ENCODE results near the gene PCED1B.

PCED1B gene

DNA sequence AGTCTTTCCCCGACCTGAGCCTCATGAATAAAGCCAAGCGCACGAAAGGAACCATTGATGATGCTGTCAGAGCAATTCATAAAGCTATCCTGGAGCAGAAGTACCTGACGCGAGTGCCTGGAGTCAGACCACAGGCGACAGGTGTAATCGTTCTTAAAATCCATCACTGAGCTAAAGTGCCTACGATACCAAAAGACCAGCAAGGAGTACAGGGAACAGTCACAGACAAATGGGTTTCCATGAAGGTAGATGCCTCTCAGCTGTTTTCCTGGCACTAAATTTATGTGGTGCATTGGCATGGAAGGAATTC lies 1.4 kb upstream of the PCED1B start:
- peak overlapping the region; percentile 41 for H3K4me3 Mint-ChIP-seq
- H3K27me3 Mint-ChIP-seq (ENCODE audit: low read depth, poor library complexity), result peaks cover 42% of the 10 kb centered on the region
- no peak for DNase-seq
- TF ChIP-seq, protein P1, sequence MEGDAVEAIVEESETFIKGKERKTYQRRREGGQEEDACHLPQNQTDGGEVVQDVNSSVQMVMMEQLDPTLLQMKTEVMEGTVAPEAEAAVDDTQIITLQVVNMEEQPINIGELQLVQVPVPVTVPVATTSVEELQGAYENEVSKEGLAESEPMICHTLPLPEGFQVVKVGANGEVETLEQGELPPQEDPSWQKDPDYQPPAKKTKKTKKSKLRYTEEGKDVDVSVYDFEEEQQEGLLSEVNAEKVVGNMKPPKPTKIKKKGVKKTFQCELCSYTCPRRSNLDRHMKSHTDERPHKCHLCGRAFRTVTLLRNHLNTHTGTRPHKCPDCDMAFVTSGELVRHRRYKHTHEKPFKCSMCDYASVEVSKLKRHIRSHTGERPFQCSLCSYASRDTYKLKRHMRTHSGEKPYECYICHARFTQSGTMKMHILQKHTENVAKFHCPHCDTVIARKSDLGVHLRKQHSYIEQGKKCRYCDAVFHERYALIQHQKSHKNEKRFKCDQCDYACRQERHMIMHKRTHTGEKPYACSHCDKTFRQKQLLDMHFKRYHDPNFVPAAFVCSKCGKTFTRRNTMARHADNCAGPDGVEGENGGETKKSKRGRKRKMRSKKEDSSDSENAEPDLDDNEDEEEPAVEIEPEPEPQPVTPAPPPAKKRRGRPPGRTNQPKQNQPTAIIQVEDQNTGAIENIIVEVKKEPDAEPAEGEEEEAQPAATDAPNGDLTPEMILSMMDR (IDR thresholded peaks at IDR 0.05), result no peak
- no peaks in the 10 kb centered on the region for H3K36me3 Mint-ChIP-seq (ENCODE audit: low read depth)
- no peaks in the 10 kb centered on the region for H3K9me3 Mint-ChIP-seq
- peaks cover 18% of the 10 kb centered on the region for H3K4me1 Mint-ChIP-seq
- no peak overlapping the region for H3K27ac Mint-ChIP-seq

DNA sequence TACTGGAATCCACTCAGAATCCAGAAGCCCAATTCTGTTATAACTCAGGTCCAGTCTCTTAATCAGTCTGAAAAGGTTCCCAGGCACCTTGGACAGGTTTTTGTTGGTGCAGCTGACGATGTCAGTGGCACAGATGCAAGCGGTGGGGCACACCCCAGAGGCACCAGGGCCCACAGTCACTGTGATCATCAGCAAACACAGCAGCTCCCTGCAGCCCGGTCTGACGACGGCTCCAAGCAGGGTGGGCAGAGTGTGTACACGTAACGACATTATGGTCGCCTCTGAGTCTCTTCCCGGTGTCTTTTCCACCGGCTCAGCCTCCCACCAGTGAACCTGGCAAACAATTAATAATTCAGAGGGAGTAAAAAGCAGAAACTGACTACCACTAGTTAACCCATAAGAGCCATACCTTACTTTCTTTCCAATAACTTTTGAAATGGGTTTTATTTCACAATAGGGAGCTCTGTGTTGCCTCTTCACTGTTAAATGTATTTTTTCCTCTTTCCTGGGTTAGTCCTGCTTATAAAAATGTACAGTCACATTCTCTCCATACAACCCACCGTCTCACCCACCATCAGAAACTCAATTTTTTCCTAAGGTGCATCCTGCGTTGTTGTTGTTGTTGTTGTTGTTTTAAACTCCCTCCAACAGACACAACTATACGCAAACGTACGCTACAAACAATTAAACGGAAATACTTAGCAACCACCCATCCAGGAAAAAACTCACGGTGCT lies 521 bp upstream of the PCED1B start:
- TF ChIP-seq, protein P1 (IDR thresholded peaks at IDR 0.05), result no peak
- no peaks in the 10 kb centered on the region for H3K9me3 Mint-ChIP-seq
- peak overlapping the region; percentile 87 for H3K4me3 Mint-ChIP-seq
- peak; percentile 22 for DNase-seq
- H3K27ac Mint-ChIP-seq, result no peak overlapping the region
- H3K36me3 Mint-ChIP-seq (ENCODE audit: low read depth), result no peaks in the 10 kb centered on the region
- peaks cover 48% of the 10 kb centered on the region for H3K27me3 Mint-ChIP-seq (ENCODE audit: low read depth, poor library complexity)
- H3K4me1 Mint-ChIP-seq, result peaks cover 23% of the 10 kb centered on the region

DNA sequence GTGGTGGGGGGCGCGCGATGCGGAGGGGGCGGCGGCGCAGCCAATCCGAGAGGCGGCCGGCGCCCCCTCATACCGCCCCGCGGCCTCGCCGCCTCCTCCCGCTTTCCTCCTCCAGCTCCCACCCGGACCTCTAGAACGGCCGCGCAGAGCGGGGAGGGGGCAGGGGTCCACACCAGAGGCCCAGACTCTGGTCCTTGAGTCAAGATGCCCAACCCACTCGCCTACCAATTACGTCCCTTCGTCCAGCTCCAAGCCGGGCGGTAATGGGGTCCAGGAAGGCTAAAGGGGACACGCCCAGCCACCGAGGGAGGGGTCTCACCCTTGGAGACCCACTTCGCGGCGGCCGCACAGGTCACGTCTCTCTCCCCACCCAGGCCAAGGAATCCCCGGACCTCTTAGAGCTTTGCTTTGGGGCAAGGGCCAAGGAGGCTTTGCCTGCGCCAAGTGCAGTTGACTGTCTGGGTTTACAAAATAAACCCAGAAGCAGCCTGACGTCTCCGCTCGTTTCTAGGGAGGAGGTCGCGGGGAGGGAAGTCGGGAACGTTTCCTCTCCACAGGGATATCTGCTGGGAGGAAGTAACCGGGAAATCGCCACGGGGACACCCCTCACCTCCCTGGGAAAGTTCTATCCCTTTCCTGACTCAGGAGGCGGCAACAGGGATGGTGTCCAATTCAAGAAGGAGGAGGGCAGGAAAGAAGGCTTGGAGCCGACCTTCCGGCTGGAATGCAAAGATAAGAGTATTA lies 732 bp downstream of the PCED1B start:
- H3K27ac Mint-ChIP-seq, result no peak overlapping the region
- H3K27me3 Mint-ChIP-seq (ENCODE audit: low read depth, poor library complexity), result peaks cover 49% of the 10 kb centered on the region

DNA sequence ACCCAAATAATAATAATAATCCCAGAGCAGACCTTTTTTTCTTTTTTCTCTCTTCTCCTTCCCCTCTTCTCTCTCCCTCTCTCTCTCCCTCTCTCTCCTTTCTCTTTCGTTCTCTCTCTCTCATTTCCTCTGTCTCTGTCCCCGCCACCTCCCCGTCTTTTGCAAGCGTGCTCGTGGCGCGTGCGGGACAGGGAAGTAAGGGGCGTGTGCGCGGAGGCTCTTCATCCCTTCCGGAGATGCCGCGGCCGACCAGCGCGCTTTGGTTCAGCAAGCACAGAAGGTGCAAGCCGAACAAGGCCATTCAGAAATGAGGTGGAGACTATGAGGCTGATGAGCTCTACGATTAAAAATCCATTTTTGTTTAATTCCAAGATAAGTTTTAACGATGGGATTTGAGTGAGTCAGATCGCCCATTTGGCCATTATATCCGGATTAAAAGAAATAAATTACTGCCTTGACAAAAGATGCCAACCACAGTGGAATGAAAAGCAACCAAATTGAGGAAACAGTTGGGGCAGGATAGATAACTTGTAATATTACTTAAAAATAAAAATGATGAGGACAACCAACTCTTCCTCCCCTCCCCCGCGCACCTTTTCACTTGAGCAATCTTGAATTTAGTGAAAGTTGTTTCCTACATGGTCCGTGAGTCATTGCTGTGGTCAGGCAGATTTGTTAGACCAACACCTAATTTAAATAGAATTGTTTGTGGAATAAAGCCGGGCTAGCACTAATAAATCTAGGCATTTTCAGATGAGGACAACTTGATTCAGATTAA lies 1.5 kb downstream of the PCED1B start:
- Mint-ChIP-seq H3K9me3 (no peaks in the 10 kb centered on the region), H3K4me3 (peak overlapping the region; percentile 86), H3K27me3 (ENCODE audit: low read depth, poor library complexity) (peaks cover 49% of the 10 kb centered on the region), H3K27ac (no peak overlapping the region), H3K4me1 (peaks cover 39% of the 10 kb centered on the region), H3K36me3 (ENCODE audit: low read depth) (no peaks in the 10 kb centered on the region)
- TF ChIP-seq, protein P1 (IDR thresholded peaks at IDR 0.05), result no peak
- peak; percentile 45 for DNase-seq

More for the DNA sequence above, 732 bp downstream of the PCED1B start:
- H3K36me3 Mint-ChIP-seq (ENCODE audit: low read depth), result no peaks in the 10 kb centered on the region
- peak overlapping the region; percentile 86 for H3K4me3 Mint-ChIP-seq
- TF ChIP-seq, protein P1 (IDR thresholded peaks at IDR 0.05), result no peak
- H3K9me3 Mint-ChIP-seq, result no peaks in the 10 kb centered on the region
- DNase-seq, result no peak
- peaks cover 32% of the 10 kb centered on the region for H3K4me1 Mint-ChIP-seq

DNA sequence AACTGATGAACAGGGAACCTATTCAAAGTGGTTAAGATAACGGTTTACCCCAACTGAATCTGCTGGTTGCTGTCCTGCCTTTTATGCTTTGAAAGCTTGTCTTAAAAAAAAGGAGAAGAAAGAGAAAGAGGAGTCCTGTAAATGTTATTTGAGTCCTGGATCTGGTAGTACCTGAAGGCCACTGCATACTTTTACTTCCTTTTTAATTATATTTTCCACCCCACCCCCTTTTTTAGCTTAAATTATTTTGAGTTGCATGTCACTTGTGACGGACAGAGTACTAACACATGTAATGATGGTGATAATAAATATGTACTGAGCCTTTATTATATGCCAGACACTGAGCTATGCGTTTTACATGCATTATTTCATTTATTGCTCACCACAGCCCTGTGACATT lies 2.9 kb downstream of the PCED1B start:
- TF ChIP-seq, protein P1 (IDR thresholded peaks at IDR 0.05), result no peak
- Mint-ChIP-seq H3K27ac (no peak overlapping the region), H3K36me3 (ENCODE audit: low read depth) (no peaks in the 10 kb centered on the region), H3K27me3 (ENCODE audit: low read depth, poor library complexity) (peaks cover 45% of the 10 kb centered on the region), H3K4me1 (peaks cover 39% of the 10 kb centered on the region), H3K4me3 (no peak overlapping the region), H3K9me3 (no peaks in the 10 kb centered on the region)
- DNase-seq, result no peak

Data from nephron progenitor cell (in vitro differentiated cells).